ENCODE measurements around the gene TMA16. TPM values are rescaled to one million over a fixed set of nuclear protein-coding genes. Genes with fewer than 3 reads are reported as not detected.

The TMA16 gene
- total RNA-seq, 6 donors from 2014 or later, result 11.3 to 25.2 (median 17.7) TPM

DNA sequence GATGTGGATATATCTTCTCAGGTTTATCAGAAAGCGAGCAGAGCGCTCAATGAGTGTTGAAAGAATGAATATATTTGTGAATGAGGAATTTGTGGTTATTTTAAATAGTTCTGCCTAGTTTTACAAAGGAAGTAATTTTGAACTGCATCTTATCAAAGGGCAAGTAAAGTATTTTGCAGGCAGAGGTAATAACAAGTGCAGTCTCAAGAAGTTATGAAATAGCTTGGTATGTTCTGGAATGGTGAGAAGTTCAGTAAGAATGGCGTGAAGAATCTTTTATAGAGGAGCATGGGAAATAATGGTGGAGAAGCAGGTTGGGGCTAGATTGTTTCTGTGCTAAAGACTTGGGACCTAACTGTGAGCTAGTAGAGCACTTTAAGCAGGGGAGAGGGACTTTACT lies 10.9 kb downstream of the TMA16 start:
- Histone ChIP-seq H3K27ac (no peak overlapping the region), H3K27me3 (no peaks in the 10 kb centered on the region), H3K4me3 (no peak overlapping the region), H3K4me1 (peaks cover 0 to 10% (median 8%) of the 10 kb centered on the region in 4 donors), H3K36me3 (peaks cover 0 to 29% (median 0%) of the 10 kb centered on the region in 4 donors), H3K9me3 (no peaks in the 10 kb centered on the region)
- TF ChIP-seq EP300 (IDR thresholded peaks at IDR 0.05), result no peak
- ATAC-seq (ENCODE audit: low FRiP score in 2 of 2) (no peak), DNase-seq (no peak)
- 35 to 61% methylated on average over 3 of the region's 3 CpGs for WGBS, 2 donors

- ATAC-seq (ENCODE audit: low FRiP score in 2 of 2) (no peak), DNase-seq (no peak)
- H3K36me3 ChIP-seq, result peaks cover 3 to 66% (median 22%) of the 10 kb centered on the region in 4 donors
- no peak overlapping the region for H3K4me3 ChIP-seq
- H3K27me3 ChIP-seq, result no peaks in the 10 kb centered on the region
- no peak overlapping the region for H3K27ac ChIP-seq
- no peaks in the 10 kb centered on the region for H3K9me3 ChIP-seq
- WGBS, 2 donors, result 95% methylated on average over 8 of the region's 8 CpGs
- H3K4me1 ChIP-seq, result no peaks in the 10 kb centered on the region
- no peak for TF ChIP-seq EP300 (IDR thresholded peaks at IDR 0.05)
- no peak for TF ChIP-seq POLR2A (IDR thresholded peaks at IDR 0.05)
- TF ChIP-seq, protein P1, sequence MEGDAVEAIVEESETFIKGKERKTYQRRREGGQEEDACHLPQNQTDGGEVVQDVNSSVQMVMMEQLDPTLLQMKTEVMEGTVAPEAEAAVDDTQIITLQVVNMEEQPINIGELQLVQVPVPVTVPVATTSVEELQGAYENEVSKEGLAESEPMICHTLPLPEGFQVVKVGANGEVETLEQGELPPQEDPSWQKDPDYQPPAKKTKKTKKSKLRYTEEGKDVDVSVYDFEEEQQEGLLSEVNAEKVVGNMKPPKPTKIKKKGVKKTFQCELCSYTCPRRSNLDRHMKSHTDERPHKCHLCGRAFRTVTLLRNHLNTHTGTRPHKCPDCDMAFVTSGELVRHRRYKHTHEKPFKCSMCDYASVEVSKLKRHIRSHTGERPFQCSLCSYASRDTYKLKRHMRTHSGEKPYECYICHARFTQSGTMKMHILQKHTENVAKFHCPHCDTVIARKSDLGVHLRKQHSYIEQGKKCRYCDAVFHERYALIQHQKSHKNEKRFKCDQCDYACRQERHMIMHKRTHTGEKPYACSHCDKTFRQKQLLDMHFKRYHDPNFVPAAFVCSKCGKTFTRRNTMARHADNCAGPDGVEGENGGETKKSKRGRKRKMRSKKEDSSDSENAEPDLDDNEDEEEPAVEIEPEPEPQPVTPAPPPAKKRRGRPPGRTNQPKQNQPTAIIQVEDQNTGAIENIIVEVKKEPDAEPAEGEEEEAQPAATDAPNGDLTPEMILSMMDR (IDR thresholded peaks at IDR 0.05), result no peak
- no peak for TF ChIP-seq POLR2AphosphoS5 (IDR thresholded peaks at IDR 0.05)
Measured at GRCh38 chr4:163515198-163515597, 20.7 kb downstream of the TMA16 start.

- no peak for TF ChIP-seq POLR2AphosphoS5 (IDR thresholded peaks at IDR 0.05)
- TF ChIP-seq, protein P1 (IDR thresholded peaks at IDR 0.05), result no peak
- no peak for TF ChIP-seq EP300 (IDR thresholded peaks at IDR 0.05)
- no peak for TF ChIP-seq POLR2A (IDR thresholded peaks at IDR 0.05)
- peaks cover 8 to 59% (median 22%) of the 10 kb centered on the region in 4 donors for H3K36me3 ChIP-seq
- H3K4me1 ChIP-seq, result no peaks in the 10 kb centered on the region
- H3K27ac ChIP-seq, result no peak overlapping the region
- ATAC-seq (ENCODE audit: low FRiP score in 2 of 2) (no peak), DNase-seq (no peak)
- H3K27me3 ChIP-seq, result no peaks in the 10 kb centered on the region
- 82 to 93% methylated on average over 3 of the region's 3 CpGs for WGBS, 2 donors
- no peak overlapping the region for H3K4me3 ChIP-seq
- H3K9me3 ChIP-seq, result no peaks in the 10 kb centered on the region
Measured at GRCh38 chr4:163523791-163524365, 29.4 kb downstream of the TMA16 start.

GRCh38 chr4:163525982-163526381 lies 31.5 kb downstream of the TMA16 start:
- DNase-seq, result no peak

GRCh38 chr4:163527172-163527571 lies 32.7 kb downstream of the TMA16 start:
- ATAC-seq (ENCODE audit: low FRiP score in 2 of 2) (no peak), DNase-seq (no peak)
- no peak for TF ChIP-seq POLR2A (IDR thresholded peaks at IDR 0.05)
- WGBS, 2 donors, result 91 to 96% methylated on average over 2 of the region's 2 CpGs
- Histone ChIP-seq H3K9me3 (no peaks in the 10 kb centered on the region), H3K4me3 (no peak overlapping the region), H3K36me3 (peaks cover 0 to 57% (median 14%) of the 10 kb centered on the region in 4 donors), H3K4me1 (no peaks in the 10 kb centered on the region), H3K27me3 (no peaks in the 10 kb centered on the region), H3K27ac (no peak overlapping the region)

More at GRCh38 chr4:163525982-163526381, 31.5 kb downstream of the TMA16 start:
- no peaks in the 10 kb centered on the region for H3K4me1 ChIP-seq
- WGBS, 2 donors, result 93 to 96% methylated on average over 3 of the region's 3 CpGs
- H3K36me3 ChIP-seq, result peaks cover 0 to 57% (median 20%) of the 10 kb centered on the region in 4 donors
- no peak for ATAC-seq (ENCODE audit: low FRiP score in 2 of 2)
- TF ChIP-seq, protein P1 (IDR thresholded peaks at IDR 0.05), result no peak
- TF ChIP-seq EP300 (IDR thresholded peaks at IDR 0.05), result no peak
- TF ChIP-seq POLR2A (IDR thresholded peaks at IDR 0.05), result no peak
- TF ChIP-seq POLR2AphosphoS5 (IDR thresholded peaks at IDR 0.05), result no peak
- no peaks in the 10 kb centered on the region for H3K27me3 ChIP-seq
- no peaks in the 10 kb centered on the region for H3K9me3 ChIP-seq
- H3K4me3 ChIP-seq, result no peak overlapping the region
- no peak overlapping the region for H3K27ac ChIP-seq

DNA sequence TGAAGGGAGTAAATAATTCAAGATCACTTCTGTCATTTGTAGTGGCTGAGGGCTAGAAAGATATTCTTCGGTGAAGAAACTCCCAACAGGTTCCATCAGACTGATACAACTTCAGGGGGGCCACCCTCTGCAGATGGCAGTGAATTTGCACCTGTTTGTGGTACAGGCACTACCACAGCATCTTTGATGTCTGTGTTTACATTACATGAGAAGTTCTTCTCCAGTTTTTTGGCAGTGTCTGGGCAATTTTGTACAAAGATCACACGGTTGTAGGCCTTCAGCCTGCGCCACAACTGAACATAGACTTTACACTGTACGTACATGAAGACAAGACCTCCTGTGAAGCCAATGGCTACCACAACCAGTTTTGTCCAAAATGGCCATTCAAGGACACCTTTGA lies 34.2 kb downstream of the TMA16 start:
- DNase-seq (no peak), ATAC-seq (ENCODE audit: low FRiP score in 2 of 2) (no peak)
- Histone ChIP-seq H3K36me3 (peaks cover 0 to 48% (median 11%) of the 10 kb centered on the region in 4 donors), H3K4me3 (no peak overlapping the region), H3K27me3 (no peaks in the 10 kb centered on the region), H3K9me3 (no peaks in the 10 kb centered on the region), H3K27ac (no peak overlapping the region), H3K4me1 (no peaks in the 10 kb centered on the region)
- TF ChIP-seq, protein P1 (IDR thresholded peaks at IDR 0.05), result no peak
- TF ChIP-seq POLR2A (IDR thresholded peaks at IDR 0.05), result no peak
- no peak for TF ChIP-seq EP300 (IDR thresholded peaks at IDR 0.05)
- no peak for TF ChIP-seq POLR2AphosphoS5 (IDR thresholded peaks at IDR 0.05)
- WGBS, 2 donors, result 88 to 91% methylated on average over 4 of the region's 4 CpGs

All from upper lobe of left lung (tissue), 6 donors.